ENCODE data around the gene KRTAP12-2. TPM values are rescaled to one million over a fixed set of nuclear protein-coding genes. Genes with fewer than 3 reads are reported as not detected.

KRTAP12-2 gene
- total RNA-seq, 2 donors from 2014 or later = not detected

DNA sequence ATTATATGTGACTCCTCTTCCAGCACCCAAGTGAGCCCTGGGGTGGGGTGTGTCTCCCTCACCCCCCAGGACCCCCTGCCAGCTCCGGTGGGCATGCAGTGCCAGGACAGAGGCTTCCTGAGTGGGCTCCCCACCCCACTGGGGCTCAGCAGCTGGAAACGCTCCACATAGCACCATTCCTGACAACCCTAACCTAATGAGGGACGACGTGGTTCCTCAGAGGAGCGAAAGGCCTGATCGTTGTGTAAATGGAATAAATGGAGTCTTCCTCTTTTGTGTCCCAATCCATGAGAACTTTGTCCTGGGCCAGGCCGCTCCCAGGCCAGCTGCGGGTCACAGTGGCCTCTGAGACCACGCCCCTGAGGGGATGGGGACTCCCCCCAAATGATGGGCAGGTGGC is 46.4 kb upstream of the KRTAP12-2 start:
- H3K36me3 Mint-ChIP-seq (ENCODE audit: low read depth) = no peaks in the 10 kb centered on the region
- TF ChIP-seq CTCF (conservative IDR thresholded peaks at IDR 0.05) = no peak
- peaks cover 14% of the 10 kb centered on the region for H3K4me1 ChIP-seq (ENCODE audit: control insufficient read depth, insufficient read depth, low read length)
- H3K4me3 Mint-ChIP-seq = no peak overlapping the region
- H3K9ac ChIP-seq (ENCODE audit: extremely low read depth, low read length, poor library complexity, severe bottlenecking) = no peak overlapping the region
- peak; percentile 15 for DNase-seq
- WGBS, 2 experiments (ENCODE audit: insufficient coverage in 1 of 2, insufficient read length in 1 of 2) = 81 to 90% methylated on average over 6 to 9 of the region's 9 CpGs
- no peak overlapping the region for H3K4me3 ChIP-seq (ENCODE audit: low read length)
- no peak overlapping the region for H3K27ac Mint-ChIP-seq
- H3K27me3 ChIP-seq (ENCODE audit: control insufficient read depth, insufficient read depth, low read length, poor library complexity, severe bottlenecking) = peaks cover 58% of the 10 kb centered on the region
- H3K4me1 Mint-ChIP-seq = peaks cover 40% of the 10 kb centered on the region
- no peaks in the 10 kb centered on the region for H3K36me3 ChIP-seq (ENCODE audit: control insufficient read depth, insufficient read depth, low read length)
- H3K9me3 Mint-ChIP-seq = no peaks in the 10 kb centered on the region
- H3K9me3 ChIP-seq (ENCODE audit: control insufficient read depth, low read length) = no peaks in the 10 kb centered on the region
- H3K27ac ChIP-seq (ENCODE audit: low read depth, low read length) = no peak overlapping the region
- peaks cover 64% of the 10 kb centered on the region for H3K27me3 Mint-ChIP-seq (ENCODE audit: insufficient read depth)

DNA sequence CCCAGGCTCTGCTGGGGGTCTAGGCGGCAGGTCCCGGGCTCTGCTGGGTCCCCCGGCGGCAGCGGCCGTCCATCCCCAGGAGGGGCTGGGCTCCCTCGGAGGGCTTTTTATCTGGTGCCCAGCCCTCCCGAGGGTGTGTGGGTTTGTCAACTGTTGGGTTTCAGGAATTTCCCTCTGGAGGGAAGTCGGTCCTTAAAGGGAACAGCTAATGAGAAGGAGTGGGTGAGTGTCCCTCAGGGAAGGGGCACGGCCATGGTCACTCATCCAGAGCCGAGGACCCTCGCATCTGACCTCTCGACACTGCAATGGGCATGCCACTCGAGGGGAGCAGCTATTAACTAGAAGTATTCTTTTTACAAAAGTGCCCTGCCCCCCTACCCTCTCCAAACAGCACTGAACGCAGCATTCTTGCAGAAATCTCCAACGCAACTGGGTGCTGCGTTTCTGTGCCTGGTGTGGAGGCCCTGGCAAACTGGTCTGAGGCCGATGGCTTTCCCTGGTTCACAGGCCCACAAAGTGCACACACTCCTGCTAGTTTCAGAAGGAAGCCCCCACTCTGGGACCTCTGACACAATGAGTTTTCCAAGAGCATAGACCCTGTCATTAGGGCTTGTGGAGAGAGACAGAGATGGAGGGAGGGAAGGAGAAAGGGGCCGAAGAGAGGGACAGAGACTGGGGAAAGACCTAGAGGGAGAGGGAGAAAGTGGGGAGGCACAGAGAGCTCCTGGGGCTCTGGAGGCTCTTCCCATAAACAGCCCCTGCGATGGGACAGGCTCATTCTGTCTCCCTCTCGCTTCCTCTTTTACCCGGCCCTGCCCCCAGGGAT is 45.7 kb upstream of the KRTAP12-2 start:
- TF ChIP-seq CTCF (conservative IDR thresholded peaks at IDR 0.05) = no peak
- Histone ChIP-seq H3K36me3 (ENCODE audit: control insufficient read depth, insufficient read depth, low read length) (no peaks in the 10 kb centered on the region), H3K9me3 (ENCODE audit: control insufficient read depth, low read length) (no peaks in the 10 kb centered on the region), H3K9ac (ENCODE audit: extremely low read depth, low read length, poor library complexity, severe bottlenecking) (no peak overlapping the region), H3K4me1 (ENCODE audit: control insufficient read depth, insufficient read depth, low read length) (peaks cover 14% of the 10 kb centered on the region), H3K27me3 (ENCODE audit: control insufficient read depth, insufficient read depth, low read length, poor library complexity, severe bottlenecking) (peaks cover 65% of the 10 kb centered on the region), H3K4me3 (ENCODE audit: low read length) (no peak overlapping the region), H3K27ac (ENCODE audit: low read depth, low read length) (no peak overlapping the region)
- H3K27me3 Mint-ChIP-seq (ENCODE audit: insufficient read depth) = peaks cover 71% of the 10 kb centered on the region
- H3K27ac Mint-ChIP-seq = no peak overlapping the region
- peak overlapping the region; percentile 52 for H3K4me3 Mint-ChIP-seq
- DNase-seq = peak; percentile 62
- 23 to 25% methylated on average over 8 to 21 of the region's 22 CpGs for WGBS, 2 experiments (ENCODE audit: insufficient coverage in 1 of 2, insufficient read length in 1 of 2)
- H3K9me3 Mint-ChIP-seq = no peaks in the 10 kb centered on the region
- H3K4me1 Mint-ChIP-seq = peaks cover 45% of the 10 kb centered on the region
- no peaks in the 10 kb centered on the region for H3K36me3 Mint-ChIP-seq (ENCODE audit: low read depth)

DNA sequence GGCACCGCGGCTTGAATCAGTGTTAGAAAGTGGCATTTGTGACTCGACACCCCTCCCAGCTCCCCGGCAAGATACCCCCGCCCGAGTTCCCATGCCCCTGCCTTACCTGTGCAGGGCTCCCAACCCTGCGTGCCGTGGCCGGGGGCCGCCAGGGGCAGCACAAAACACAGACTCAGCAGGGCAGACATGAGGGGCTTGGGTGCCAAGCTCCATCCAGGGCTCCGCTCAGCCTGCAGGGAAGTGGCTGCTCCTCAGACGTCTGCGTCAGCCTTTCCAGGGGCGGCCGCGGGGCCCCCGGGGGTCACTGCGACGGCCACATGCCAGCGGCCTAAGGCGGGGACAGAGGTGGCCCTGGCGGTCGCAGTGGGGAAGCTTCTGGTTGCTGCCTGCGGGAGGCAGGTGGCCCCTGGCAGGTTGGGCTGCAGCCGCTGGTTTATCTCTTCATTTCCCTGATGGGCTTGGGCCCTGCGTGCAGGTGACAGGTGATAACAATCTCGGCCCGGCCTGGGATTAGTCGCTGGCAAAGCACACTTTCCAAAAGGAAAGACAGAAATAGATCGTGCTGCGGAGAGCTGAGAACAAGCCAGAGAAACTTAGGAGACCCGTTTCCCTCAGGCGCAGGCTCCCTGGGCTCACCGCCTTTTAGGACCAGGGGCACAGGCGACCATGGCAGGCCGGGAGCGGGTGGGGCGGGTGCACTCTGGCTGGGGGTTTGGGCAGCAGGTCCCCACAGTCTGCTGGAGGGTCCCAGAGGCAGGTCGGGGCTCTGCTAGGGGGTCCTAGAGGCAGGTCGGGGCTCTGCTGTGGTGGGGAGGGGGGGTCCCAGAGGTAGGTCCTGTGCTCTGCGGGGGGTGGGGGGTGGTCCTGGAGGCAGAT is 44.8 kb upstream of the KRTAP12-2 start, which contains the start of gene TSPEAR:
Gene TSPEAR, minus strand, starts transcription at position 246 of the 876 bp plus-strand sequence. Its CDS starts 58 bp downstream, at position 188.
- H3K36me3 ChIP-seq (ENCODE audit: control insufficient read depth, insufficient read depth, low read length) = no peaks in the 10 kb centered on the region
- Mint-ChIP-seq H3K9me3 (peaks cover under 1% of the 10 kb centered on the region), H3K27ac (no peak within 1 kb of the TSS), H3K27me3 (ENCODE audit: insufficient read depth) (peaks cover 80% of the 10 kb centered on the region), H3K4me1 (peaks cover 48% of the 10 kb centered on the region), H3K36me3 (ENCODE audit: low read depth) (no peaks in the 10 kb centered on the region), H3K4me3 (peak within 1 kb of the TSS; percentile 52)
- DNase-seq = peak; percentile 84
- no peak within 1 kb of the TSS for H3K27ac ChIP-seq (ENCODE audit: low read depth, low read length)
- no peaks in the 10 kb centered on the region for H3K9me3 ChIP-seq (ENCODE audit: control insufficient read depth, low read length)
- H3K9ac ChIP-seq (ENCODE audit: extremely low read depth, low read length, poor library complexity, severe bottlenecking) = no peak within 1 kb of the TSS
- TF ChIP-seq CTCF (conservative IDR thresholded peaks at IDR 0.05) = peak; percentile 62
- H3K4me1 ChIP-seq (ENCODE audit: control insufficient read depth, insufficient read depth, low read length) = peaks cover 14% of the 10 kb centered on the region
- 2 to 3% methylated on average over 16 to 41 of the region's 41 CpGs for WGBS, 2 experiments (ENCODE audit: insufficient coverage in 1 of 2, insufficient read length in 1 of 2)
- peak within 1 kb of the TSS; percentile 74 for H3K4me3 ChIP-seq (ENCODE audit: low read length)
- H3K27me3 ChIP-seq (ENCODE audit: control insufficient read depth, insufficient read depth, low read length, poor library complexity, severe bottlenecking) = peaks cover 73% of the 10 kb centered on the region
